NCI-H2171 treated with DMSO at 0.1 percent for 48 hours (cell line): ENCODE data around the gene AXIN2.
"Not testable (repeated sequence)": the region's sequence is repeated elsewhere in the genome, so short reads cannot be mapped to it uniquely, and the experiment has no call there.

Experiments used
- DNase-seq: peaks from one replicate; lab custom pipeline; 2025; lab: John Stamatoyannopoulos, UW

The AXIN2 gene

GRCh38 chr17:65485388-65486299 is 75.8 kb downstream of the AXIN2 start:
- peak; percentile 38 for DNase-seq

GRCh38 chr17:65484405-65484804 is 77.0 kb downstream of the AXIN2 start:
- DNase-seq = not testable (repeated sequence)

- no peak for DNase-seq
These were observed 78.0 kb downstream of the AXIN2 start for GRCh38 chr17:65483438-65483837.

GRCh38 chr17:65482201-65482600 is 79.2 kb downstream of the AXIN2 start:
- DNase-seq = no peak

- no peak for DNase-seq
These were observed 82.2 kb downstream of the AXIN2 start for GRCh38 chr17:65479282-65479681.
